HPDE6-E6E7 (cell line): ENCODE results near the gene BABAM2.
"Not testable (repeated sequence)": the region's sequence is repeated elsewhere in the genome, so short reads cannot be mapped to it uniquely, and the experiment has no call there.

ENCODE experiments used
- DNase-seq: peaks from one replicate; pipeline ENCODE4 v3.0.0; 2011; ENCODE audit warnings: missing footprints; ENCODE audit errors: extremely low spot score

BABAM2 gene

GRCh38 chr2:28068527-28068926 is 178.0 kb downstream of the BABAM2 start:
- DNase-seq: no peak

GRCh38 chr2:28071221-28071620 is 180.7 kb downstream of the BABAM2 start:
- DNase-seq: no peak

GRCh38 chr2:28074137-28074536 is 183.6 kb downstream of the BABAM2 start:
- no peak for DNase-seq

- DNase-seq: no peak
Observed at GRCh38 chr2:28080911-28081310, 190.4 kb downstream of the BABAM2 start.

GRCh38 chr2:28082131-28082530 is 191.6 kb downstream of the BABAM2 start:
- DNase-seq: no peak

- DNase-seq: no peak
Observed at GRCh38 chr2:28083476-28083875, 192.9 kb downstream of the BABAM2 start.

- DNase-seq: no peak
Observed at GRCh38 chr2:28084564-28084963, 194.0 kb downstream of the BABAM2 start.

- no peak for DNase-seq
Observed at GRCh38 chr2:28085201-28085600, 194.7 kb downstream of the BABAM2 start.

GRCh38 chr2:28086611-28087010 is 196.1 kb downstream of the BABAM2 start:
- no peak for DNase-seq

- peak; percentile 25 for DNase-seq
Observed at GRCh38 chr2:28088970-28089369, 198.4 kb downstream of the BABAM2 start.

GRCh38 chr2:28089486-28089885 is 199.0 kb downstream of the BABAM2 start:
- no peak for DNase-seq

- no peak for DNase-seq
Observed at GRCh38 chr2:28093308-28093707, 202.8 kb downstream of the BABAM2 start.

- DNase-seq: no peak
Observed at GRCh38 chr2:28093768-28094167, 203.2 kb downstream of the BABAM2 start.

GRCh38 chr2:28094739-28095138 is 204.2 kb downstream of the BABAM2 start:
- DNase-seq: no peak

- DNase-seq: no peak
Observed at GRCh38 chr2:28095622-28096021, 205.1 kb downstream of the BABAM2 start.

GRCh38 chr2:28096421-28096820 is 205.9 kb downstream of the BABAM2 start:
- DNase-seq: no peak

GRCh38 chr2:28098501-28099225 is 208.1 kb downstream of the BABAM2 start:
- DNase-seq: no peak

- DNase-seq: no peak
Observed at GRCh38 chr2:28101123-28101522, 210.6 kb downstream of the BABAM2 start.

- DNase-seq: no peak
Observed at GRCh38 chr2:28101892-28102291, 211.4 kb downstream of the BABAM2 start.

- DNase-seq: no peak
Observed at GRCh38 chr2:28102455-28102874, 211.9 kb downstream of the BABAM2 start.

- DNase-seq: no peak
Observed at GRCh38 chr2:28103611-28104010, 213.1 kb downstream of the BABAM2 start.

GRCh38 chr2:28108143-28108542 is 217.6 kb downstream of the BABAM2 start:
- DNase-seq: no peak

GRCh38 chr2:28113771-28114170 is 223.2 kb downstream of the BABAM2 start:
- DNase-seq: not testable (repeated sequence)

- no peak for DNase-seq
Observed at GRCh38 chr2:28117104-28117596, 226.6 kb downstream of the BABAM2 start.
